ENCODE results near the gene CYTH1.

The CYTH1 gene

GRCh38 chr17:78643326-78643725 is 138.7 kb downstream of the CYTH1 start:
- H3K27me3 ChIP-seq (ENCODE audit: insufficient read depth, poor library complexity, severe bottlenecking) = no peaks in the 10 kb centered on the region
- ATAC-seq (ENCODE audit: low read depth) (no peak), DNase-seq (ENCODE audit: low spot score) (no peak)
- no peaks in the 10 kb centered on the region for H3K36me3 ChIP-seq (ENCODE audit: low read depth)
- H3K4me1 ChIP-seq (ENCODE audit: insufficient read depth, poor library complexity, severe bottlenecking) = peaks cover 6% of the 10 kb centered on the region
- TF ChIP-seq CTCF (IDR thresholded peaks at IDR 0.05; ENCODE audit: poor library complexity, severe bottlenecking) = no peak
- H3K27ac ChIP-seq (ENCODE audit: poor library complexity, severe bottlenecking) = no peak overlapping the region
- H3K9me3 ChIP-seq (ENCODE audit: severe bottlenecking) = no peaks in the 10 kb centered on the region
- H3K4me3 ChIP-seq (ENCODE audit: severe bottlenecking) = no peak overlapping the region

GRCh38 chr17:78642707-78643106 is 139.4 kb downstream of the CYTH1 start:
- H3K27me3 ChIP-seq (ENCODE audit: insufficient read depth, poor library complexity, severe bottlenecking) = no peaks in the 10 kb centered on the region
- H3K27ac ChIP-seq (ENCODE audit: poor library complexity, severe bottlenecking) = no peak overlapping the region
- H3K4me1 ChIP-seq (ENCODE audit: insufficient read depth, poor library complexity, severe bottlenecking) = peaks cover 6% of the 10 kb centered on the region
- H3K36me3 ChIP-seq (ENCODE audit: low read depth) = no peaks in the 10 kb centered on the region
- H3K4me3 ChIP-seq (ENCODE audit: severe bottlenecking) = no peak overlapping the region
- ATAC-seq (ENCODE audit: low read depth) = no peak
- no peak for TF ChIP-seq CTCF (IDR thresholded peaks at IDR 0.05; ENCODE audit: poor library complexity, severe bottlenecking)
- no peaks in the 10 kb centered on the region for H3K9me3 ChIP-seq (ENCODE audit: severe bottlenecking)
- DNase-seq (ENCODE audit: low spot score) = no peak

- Histone ChIP-seq H3K27ac (ENCODE audit: poor library complexity, severe bottlenecking) (no peak overlapping the region), H3K36me3 (ENCODE audit: low read depth) (no peaks in the 10 kb centered on the region), H3K4me3 (ENCODE audit: severe bottlenecking) (no peak overlapping the region), H3K4me1 (ENCODE audit: insufficient read depth, poor library complexity, severe bottlenecking) (peaks cover 6% of the 10 kb centered on the region), H3K27me3 (ENCODE audit: insufficient read depth, poor library complexity, severe bottlenecking) (no peaks in the 10 kb centered on the region), H3K9me3 (ENCODE audit: severe bottlenecking) (no peaks in the 10 kb centered on the region)
- TF ChIP-seq CTCF (IDR thresholded peaks at IDR 0.05; ENCODE audit: poor library complexity, severe bottlenecking) = no peak
- ATAC-seq (ENCODE audit: low read depth) (no peak), DNase-seq (ENCODE audit: low spot score) (no peak)
These were observed 140.4 kb downstream of the CYTH1 start for GRCh38 chr17:78641666-78642065.

GRCh38 chr17:78641243-78641642 is 140.8 kb downstream of the CYTH1 start:
- ATAC-seq (ENCODE audit: low read depth) (no peak), DNase-seq (ENCODE audit: low spot score) (no peak)
- no peak for TF ChIP-seq CTCF (IDR thresholded peaks at IDR 0.05; ENCODE audit: poor library complexity, severe bottlenecking)
- Histone ChIP-seq H3K27me3 (ENCODE audit: insufficient read depth, poor library complexity, severe bottlenecking) (no peaks in the 10 kb centered on the region), H3K4me1 (ENCODE audit: insufficient read depth, poor library complexity, severe bottlenecking) (peaks cover 6% of the 10 kb centered on the region), H3K9me3 (ENCODE audit: severe bottlenecking) (no peaks in the 10 kb centered on the region), H3K27ac (ENCODE audit: poor library complexity, severe bottlenecking) (no peak overlapping the region), H3K4me3 (ENCODE audit: severe bottlenecking) (no peak overlapping the region), H3K36me3 (ENCODE audit: low read depth) (no peaks in the 10 kb centered on the region)

- ATAC-seq (ENCODE audit: low read depth) = no peak
- no peaks in the 10 kb centered on the region for H3K36me3 ChIP-seq (ENCODE audit: low read depth)
- H3K27me3 ChIP-seq (ENCODE audit: insufficient read depth, poor library complexity, severe bottlenecking) = no peaks in the 10 kb centered on the region
These were observed 141.4 kb downstream of the CYTH1 start for GRCh38 chr17:78640700-78641099.

More at GRCh38 chr17:78640700-78641099, 141.4 kb downstream of the CYTH1 start:
- no peak overlapping the region for H3K27ac ChIP-seq (ENCODE audit: poor library complexity, severe bottlenecking)
- H3K4me3 ChIP-seq (ENCODE audit: severe bottlenecking) = no peak overlapping the region
- DNase-seq (ENCODE audit: low spot score) = no peak
- TF ChIP-seq CTCF (IDR thresholded peaks at IDR 0.05; ENCODE audit: poor library complexity, severe bottlenecking) = no peak
- peaks cover under 1% of the 10 kb centered on the region for H3K4me1 ChIP-seq (ENCODE audit: insufficient read depth, poor library complexity, severe bottlenecking)
- H3K9me3 ChIP-seq (ENCODE audit: severe bottlenecking) = no peaks in the 10 kb centered on the region

All from RWPE2 (cell line).